ENCODE measurements around the gene FLVCR2. TPM values are rescaled to one million over a fixed set of nuclear protein-coding genes. Genes with fewer than 3 reads are reported as not detected.
A peak's percentile ranks its signal among the peaks of the same experiment; 100 is the strongest.

The FLVCR2 gene
- total and polyA plus RNA-seq, 2 of the 13 experiments (the other 11 are each of a cell fraction or from before 2014, with no cell fraction given), result 9.9 to 10.5 TPM

DNA sequence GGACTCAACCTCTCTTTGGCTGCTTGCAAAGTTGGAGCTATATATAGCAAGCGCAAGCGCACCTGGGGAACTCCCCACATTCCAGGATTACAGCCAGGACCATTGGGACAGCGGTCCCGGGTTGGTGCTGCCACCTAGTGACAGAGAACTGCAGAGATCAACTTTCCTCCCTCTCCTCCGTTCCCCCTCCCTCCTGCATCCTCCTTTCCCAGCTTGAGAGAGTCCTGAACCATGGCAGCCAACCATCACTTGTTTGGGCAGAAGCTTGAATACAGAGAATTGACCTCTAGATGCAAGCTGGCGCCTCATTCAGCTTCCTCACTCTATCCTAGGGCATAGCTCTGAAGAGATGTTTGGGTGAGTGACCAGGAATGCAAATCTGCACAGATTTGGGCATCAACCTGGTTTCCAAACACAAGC lies 17.4 kb upstream of the FLVCR2 start (continued):
- TF ChIP-seq ZSCAN5A (CRISPR knock-in tag; IDR thresholded peaks at IDR 0.05; ENCODE audit: borderline replicate concordance) (no peak), ZNF292 (CRISPR knock-in tag; IDR thresholded peaks at IDR 0.05; ENCODE audit: borderline replicate concordance, low read depth) (no peak), CEBPG (CRISPR knock-in tag; IDR thresholded peaks at IDR 0.05) (0 out of 2 replicates have a peak, but pooled peaks have one; percentile 10), SNAPC2 (CRISPR knock-in tag; IDR thresholded peaks at IDR 0.05) (no peak), ZNF569 (CRISPR knock-in tag; IDR thresholded peaks at IDR 0.05; ENCODE audit: borderline replicate concordance) (no peak), POLR2AphosphoS2 (IDR thresholded peaks at IDR 0.05; ENCODE audit: low read depth, low read length) (no peak), KMT2B (CRISPR knock-in tag; IDR thresholded peaks at IDR 0.05) (no peak), NFATC3 (CRISPR knock-in tag; IDR thresholded peaks at IDR 0.05) (no peak), NFE2L2 (IDR thresholded peaks at IDR 0.05; ENCODE audit: low read length) (no peak), SMAD9 (CRISPR knock-in tag; IDR thresholded peaks at IDR 0.05) (no peak), ZNF7 (CRISPR knock-in tag; IDR thresholded peaks at IDR 0.05) (no peak), FOXA3 (CRISPR knock-in tag; IDR thresholded peaks at IDR 0.05) (no peak), RFX3 (CRISPR knock-in tag; IDR thresholded peaks at IDR 0.05) (no peak), SMC3 (IDR thresholded peaks at IDR 0.05; ENCODE audit: low read length) (peak; percentile 92), ZNF792 (CRISPR knock-in tag; IDR thresholded peaks at IDR 0.05) (0 out of 2 replicates have a peak, but pooled peaks have one; percentile 43), ZSCAN22 (CRISPR knock-in tag; IDR thresholded peaks at IDR 0.05) (no peak), ZFYVE20 (CRISPR knock-in tag; IDR thresholded peaks at IDR 0.05; ENCODE audit: borderline replicate concordance, low read depth) (no peak), STAG1 (CRISPR knock-in tag; IDR thresholded peaks at IDR 0.05) (peak; percentile 90), ZNF605 (CRISPR knock-in tag; IDR thresholded peaks at IDR 0.05) (peak; percentile 58; the same call in 1 of the 2 replicates), BORCS8-MEF2B (CRISPR knock-in tag; IDR thresholded peaks at IDR 0.05) (no peak), SALL2 (CRISPR knock-in tag; IDR thresholded peaks at IDR 0.05) (no peak)
- TF ChIP-seq, protein P1, sequence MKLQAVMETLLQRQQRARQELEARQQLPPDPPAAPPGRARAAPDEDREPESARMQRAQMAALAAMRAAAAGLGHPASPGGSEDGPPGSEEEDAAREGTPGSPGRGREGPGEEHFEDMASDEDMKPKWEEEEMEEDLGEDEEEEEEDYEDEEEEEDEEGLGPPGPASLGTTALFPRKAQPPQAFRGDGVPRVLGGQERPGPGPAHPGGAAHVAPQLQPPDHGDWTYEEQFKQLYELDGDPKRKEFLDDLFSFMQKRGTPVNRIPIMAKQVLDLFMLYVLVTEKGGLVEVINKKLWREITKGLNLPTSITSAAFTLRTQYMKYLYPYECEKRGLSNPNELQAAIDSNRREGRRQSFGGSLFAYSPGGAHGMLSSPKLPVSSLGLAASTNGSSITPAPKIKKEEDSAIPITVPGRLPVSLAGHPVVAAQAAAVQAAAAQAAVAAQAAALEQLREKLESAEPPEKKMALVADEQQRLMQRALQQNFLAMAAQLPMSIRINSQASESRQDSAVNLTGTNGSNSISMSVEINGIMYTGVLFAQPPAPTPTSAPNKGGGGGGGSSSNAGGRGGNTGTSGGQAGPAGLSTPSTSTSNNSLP (IDR thresholded peaks at IDR 0.05; ENCODE audit: low read depth, low read length), result peak; percentile 41; the same call in 1 of the 2 replicates
- TF ChIP-seq, protein P2, sequence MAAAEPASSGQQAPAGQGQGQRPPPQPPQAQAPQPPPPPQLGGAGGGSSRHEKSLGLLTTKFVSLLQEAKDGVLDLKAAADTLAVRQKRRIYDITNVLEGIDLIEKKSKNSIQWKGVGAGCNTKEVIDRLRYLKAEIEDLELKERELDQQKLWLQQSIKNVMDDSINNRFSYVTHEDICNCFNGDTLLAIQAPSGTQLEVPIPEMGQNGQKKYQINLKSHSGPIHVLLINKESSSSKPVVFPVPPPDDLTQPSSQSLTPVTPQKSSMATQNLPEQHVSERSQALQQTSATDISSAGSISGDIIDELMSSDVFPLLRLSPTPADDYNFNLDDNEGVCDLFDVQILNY (CRISPR knock-in tag; conservative IDR thresholded peaks at IDR 0.05), result no peak
- TF ChIP-seq, protein P3, sequence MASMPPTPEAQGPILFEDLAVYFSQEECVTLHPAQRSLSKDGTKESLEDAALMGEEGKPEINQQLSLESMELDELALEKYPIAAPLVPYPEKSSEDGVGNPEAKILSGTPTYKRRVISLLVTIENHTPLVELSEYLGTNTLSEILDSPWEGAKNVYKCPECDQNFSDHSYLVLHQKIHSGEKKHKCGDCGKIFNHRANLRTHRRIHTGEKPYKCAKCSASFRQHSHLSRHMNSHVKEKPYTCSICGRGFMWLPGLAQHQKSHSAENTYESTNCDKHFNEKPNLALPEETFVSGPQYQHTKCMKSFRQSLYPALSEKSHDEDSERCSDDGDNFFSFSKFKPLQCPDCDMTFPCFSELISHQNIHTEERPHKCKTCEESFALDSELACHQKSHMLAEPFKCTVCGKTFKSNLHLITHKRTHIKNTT (CRISPR knock-in tag; IDR thresholded peaks at IDR 0.05), result no peak
- TF ChIP-seq, protein P4, sequence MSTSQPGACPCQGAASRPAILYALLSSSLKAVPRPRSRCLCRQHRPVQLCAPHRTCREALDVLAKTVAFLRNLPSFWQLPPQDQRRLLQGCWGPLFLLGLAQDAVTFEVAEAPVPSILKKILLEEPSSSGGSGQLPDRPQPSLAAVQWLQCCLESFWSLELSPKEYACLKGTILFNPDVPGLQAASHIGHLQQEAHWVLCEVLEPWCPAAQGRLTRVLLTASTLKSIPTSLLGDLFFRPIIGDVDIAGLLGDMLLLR (CRISPR knock-in tag; IDR thresholded peaks at IDR 0.05), result no peak
- TF ChIP-seq, protein P5, sequence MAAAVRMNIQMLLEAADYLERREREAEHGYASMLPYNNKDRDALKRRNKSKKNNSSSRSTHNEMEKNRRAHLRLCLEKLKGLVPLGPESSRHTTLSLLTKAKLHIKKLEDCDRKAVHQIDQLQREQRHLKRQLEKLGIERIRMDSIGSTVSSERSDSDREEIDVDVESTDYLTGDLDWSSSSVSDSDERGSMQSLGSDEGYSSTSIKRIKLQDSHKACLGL (CRISPR knock-in tag; IDR thresholded peaks at IDR 0.05), result no peak

All from HepG2 (cell line).